Stromal cell of bone marrow (primary cell): ENCODE results near the gene RHBDF2.

ENCODE experiments used
- DNase-seq: peaks from one replicate; pipeline ENCODE4 v3.0.0-alpha.2; 2012; ENCODE audit warnings: low read depth

RHBDF2 gene

GRCh38 chr17:76459674-76460073 is 41.5 kb downstream of the RHBDF2 start:
- DNase-seq: no peak

- no peak for DNase-seq
These were observed 42.4 kb downstream of the RHBDF2 start for GRCh38 chr17:76458580-76459490.

GRCh38 chr17:76453431-76453743 is 47.8 kb downstream of the RHBDF2 start:
- no peak for DNase-seq

GRCh38 chr17:76452660-76453430 is 48.4 kb downstream of the RHBDF2 start, which contains the start of gene UBE2O:
UBE2O (minus strand) TSS chr17:76453152; CDS start chr17:76453141, 11 bp downstream.
- peak; percentile 70 for DNase-seq

GRCh38 chr17:76452127-76452659 is 49.0 kb downstream of the RHBDF2 start:
- no peak for DNase-seq

GRCh38 chr17:76451506-76451905 is 49.7 kb downstream of the RHBDF2 start:
- no peak for DNase-seq

GRCh38 chr17:76449126-76449525 is 52.1 kb downstream of the RHBDF2 start:
- DNase-seq: peak; percentile 59

GRCh38 chr17:76447931-76448652 is 53.1 kb downstream of the RHBDF2 start:
- no peak for DNase-seq

- DNase-seq: peak; percentile 52
These were observed 54.6 kb downstream of the RHBDF2 start for GRCh38 chr17:76446449-76447231.

GRCh38 chr17:76445697-76446448 is 55.4 kb downstream of the RHBDF2 start:
- DNase-seq: no peak

GRCh38 chr17:76444518-76445311 is 56.5 kb downstream of the RHBDF2 start:
- no peak for DNase-seq

- no peak for DNase-seq
These were observed 58.6 kb downstream of the RHBDF2 start for GRCh38 chr17:76442341-76443338.

GRCh38 chr17:76441686-76442340 is 59.4 kb downstream of the RHBDF2 start:
- DNase-seq: no peak

GRCh38 chr17:76440751-76441362 is 60.4 kb downstream of the RHBDF2 start:
- DNase-seq: no peak

GRCh38 chr17:76439314-76439928 is 61.8 kb downstream of the RHBDF2 start:
- DNase-seq: no peak

GRCh38 chr17:76438906-76439305 is 62.3 kb downstream of the RHBDF2 start:
- no peak for DNase-seq
